GM20000 (cell line): ENCODE data around the gene IL36G.
"Not testable (repeated sequence)": the region's sequence is repeated elsewhere in the genome, so short reads cannot be mapped to it uniquely, and the experiment has no call there.

Experiments used
- DNase-seq: peaks from one replicate; pipeline ENCODE4 v3.0.0; 2012; ENCODE audit warnings: low spot score
- CTCF ChIP-seq: IDR thresholded peaks from 2 replicates; pipeline ENCODE4 v1.5.1; 2012; ENCODE audit warnings: mild to moderate bottlenecking, control low read depth; ENCODE audit errors: extremely low read depth, missing control alignments

IL36G gene

DNA sequence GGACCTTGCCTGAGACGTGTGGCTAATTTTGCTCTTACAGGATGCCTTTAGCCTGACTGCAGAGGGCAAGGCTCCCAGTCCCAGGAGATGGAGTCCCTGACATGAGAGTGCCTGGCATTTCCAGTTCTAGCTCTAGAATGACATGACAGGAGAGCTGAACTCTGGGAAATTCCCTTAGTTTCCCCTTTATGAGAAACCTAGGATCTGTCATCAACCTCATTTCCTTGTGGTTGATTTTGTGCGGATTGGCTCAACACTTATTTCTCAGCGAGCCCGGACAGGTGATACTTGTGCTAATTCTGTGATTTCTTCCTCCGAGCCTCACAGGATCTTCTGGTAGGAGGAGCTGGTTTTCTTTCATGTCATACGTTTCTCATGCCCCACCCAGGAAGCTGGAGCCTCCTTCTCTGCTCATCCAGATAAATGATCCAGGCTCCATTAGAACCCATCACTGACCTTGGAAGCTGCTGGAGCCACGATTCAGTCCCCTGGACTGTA, at the start of gene IL36G:
IL36G (plus strand) TSS at position 448 of the 498 bp plus-strand sequence. CDS start 633 bp downstream, outside the sequence.
- no peak for DNase-seq

GRCh38 chr2:112933261-112933660, 44.5 kb upstream of the IL36G start:
- no peak for DNase-seq
- TF ChIP-seq CTCF, result no peak

More for the DNA sequence above, at the start of gene IL36G:
- no peak for TF ChIP-seq CTCF

- DNase-seq, result not testable (repeated sequence)
Observed at GRCh38 chr2:112934117-112934516, 43.7 kb upstream of the IL36G start.

DNA sequence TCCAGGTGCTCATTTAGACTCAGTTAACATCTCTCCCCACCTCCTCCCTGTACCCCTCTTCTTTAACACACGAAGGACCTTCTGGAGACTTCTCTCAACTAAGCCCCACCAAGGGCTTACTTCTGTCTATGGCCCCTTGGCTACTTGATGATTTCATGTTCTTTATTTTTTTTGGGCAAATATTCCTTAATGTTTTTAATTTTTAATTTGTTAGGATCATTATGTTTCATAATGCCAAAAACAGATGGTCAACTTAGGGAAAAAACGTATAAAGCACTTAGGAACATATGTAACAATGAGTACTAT, 40.9 kb upstream of the IL36G start:
- TF ChIP-seq CTCF, result no peak
- no peak for DNase-seq

GRCh38 chr2:112938904-112939303, 38.9 kb upstream of the IL36G start:
- no peak for TF ChIP-seq CTCF
- no peak for DNase-seq

- no peak for DNase-seq
- TF ChIP-seq CTCF, result no peak
Observed at GRCh38 chr2:112939425-112939824, 38.4 kb upstream of the IL36G start.

GRCh38 chr2:112940859-112941625, 36.8 kb upstream of the IL36G start:
- no peak for TF ChIP-seq CTCF
- no peak for DNase-seq
